HepG2 (cell line): Measurements from ENCODE around the gene C1orf74. TPM values are rescaled to one million over a fixed set of nuclear protein-coding genes. Genes with fewer than 3 reads are reported as not detected.

ENCODE experiments used
- ARID4A ChIP-seq: sonication (generic); formaldehyde crosslinking; IDR thresholded peaks from 2 replicates; pipeline ENCODE4 v1.5.0; 2020; ENCODE audit warnings: mild to moderate bottlenecking, missing genetic modification reagents, borderline replicate concordance
- ARNT2 ChIP-seq: sonication (generic); formaldehyde crosslinking; IDR thresholded peaks from 2 replicates; pipeline ENCODE4 v1.8.0; 2022; ENCODE audit warnings: mild to moderate bottlenecking, low read depth, missing genetic modification reagents, moderate library complexity
- CREB1 ChIP-seq, 2 experiments: fragments of 450-650 bp in 1 of 2; IDR thresholded peaks; 2 replicates each; pipeline ENCODE4 v1.6.1; 2016 to 2017; ENCODE audit warnings: control low read depth in 1 of 2, mild to moderate bottlenecking in 1 of 2, missing compliant biosample characterization in 1 of 2, missing genetic modification characterization in 1 of 2
- EZH2 ChIP-seq: conservative IDR thresholded peaks from 2 replicates; pipeline ENCODE4 v1.6.1; 2012; ENCODE audit warnings: mild to moderate bottlenecking, low read depth, low read length, moderate library complexity
- HNRNPL ChIP-seq: fragments of 200-400 bp; formaldehyde crosslinking; IDR thresholded peaks from 2 replicates; pipeline ENCODE4 v1.6.1; 2017; ENCODE audit warnings: mild to moderate bottlenecking, low read depth, low read length
- JARID2 ChIP-seq: sonication (generic); formaldehyde crosslinking; IDR thresholded peaks from 2 replicates; pipeline ENCODE4 v1.8.1; 2023; ENCODE audit warnings: missing genetic modification reagents, inconsistent platforms; ENCODE audit not compliant: insufficient replicate concordance
- KDM4B ChIP-seq: sonication (generic); formaldehyde crosslinking; IDR thresholded peaks from 2 replicates; pipeline ENCODE4 v1.4.0; 2020; ENCODE audit warnings: missing genetic modification reagents
- MAZ ChIP-seq, 2 experiments: sonication (generic) in 1 of 2; formaldehyde crosslinking in 1 of 2; IDR thresholded peaks; 2 replicates each; pipeline versions ENCODE4 v1.5.0 to v1.6.1; 2012 to 2020; ENCODE audit warnings: low read depth in 2 of 2, mild to moderate bottlenecking in 2 of 2, borderline replicate concordance in 1 of 2, improper control_type of control experiment in 1 of 2, low read length in 1 of 2, missing genetic modification reagents in 1 of 2, moderate library complexity in 1 of 2
- SETDB1 ChIP-seq: sonication (generic); formaldehyde crosslinking; IDR thresholded peaks from 2 replicates; pipeline ENCODE4 v1.5.1; 2020; ENCODE audit warnings: missing genetic modification reagents, mild to moderate bottlenecking, borderline replicate concordance
- SP140L ChIP-seq: sonication (generic); formaldehyde crosslinking; IDR thresholded peaks from 2 replicates; pipeline ENCODE4 v1.4.0; 2020; ENCODE audit warnings: missing genetic modification reagents, borderline replicate concordance
- TCF7 ChIP-seq: sonication (generic); IDR thresholded peaks from 2 replicates; pipeline ENCODE4 v1.6.1; 2016; ENCODE audit warnings: antibody characterized with exemption, low read depth
- ZNF280B ChIP-seq: sonication (generic); formaldehyde crosslinking; IDR thresholded peaks from 2 replicates; pipeline ENCODE4 v1.5.0; 2020; ENCODE audit warnings: missing genetic modification reagents, mild to moderate bottlenecking, borderline replicate concordance
- ZNF496 ChIP-seq: sonication (generic); formaldehyde crosslinking; IDR thresholded peaks from 2 replicates; pipeline ENCODE4 v1.8.1; 2023; ENCODE audit warnings: mild to moderate bottlenecking, moderate library complexity, missing genetic modification reagents; ENCODE audit not compliant: insufficient replicate concordance
- ZNF547 ChIP-seq: sonication (generic); formaldehyde crosslinking; IDR thresholded peaks from 2 replicates; pipeline ENCODE4 v1.5.1; 2020; ENCODE audit warnings: mild to moderate bottlenecking, missing genetic modification reagents
- ZNF577 ChIP-seq: sonication (generic); formaldehyde crosslinking; IDR thresholded peaks from 2 replicates; pipeline ENCODE4 v1.4.0; 2020; ENCODE audit warnings: mild to moderate bottlenecking, low read depth, missing genetic modification reagents, borderline replicate concordance
- ZNF616 ChIP-seq: sonication (generic); formaldehyde crosslinking; IDR thresholded peaks from 2 replicates; pipeline ENCODE4 v1.5.0; 2020; ENCODE audit warnings: low read depth, mild to moderate bottlenecking, missing genetic modification reagents
- ZNF781 ChIP-seq: sonication (generic); formaldehyde crosslinking; IDR thresholded peaks from 2 replicates; pipeline ENCODE4 v1.5.1; 2020; ENCODE audit warnings: borderline replicate concordance, mild to moderate bottlenecking, missing genetic modification reagents; ENCODE audit errors: not compliant biosample characterization
- polyA plus RNA-seq, 8 experiments: library from polyadenylated mRNA; depleted of rRNA in 3 of 8; stranded (reverse) in 7 of 8; unstranded in 1 of 8; fragments of >200 nt; fragmentation: Illumina TruSeq in 4 of 8; extraction: Trizol in 4 of 8; gene quantifications; 2 replicates each; pipeline versions ENCODE4 v1.2.1 to v1.2.3, GENCODE V29; 2011 to 2016; ENCODE audit warnings: low read depth in 4 of 8, missing spikeins in 1 of 8, mixed read lengths in 1 of 8; ENCODE audit not compliant: insufficient read depth in 1 of 8
- total RNA-seq, 5 experiments: library from RNA; depleted of rRNA; stranded (reverse); fragments of >200 nt; fragmentation: Illumina TruSeq; extraction: Trizol; gene quantifications; 2 replicates each; pipeline ENCODE4 v1.2.3, GENCODE V29; 2016; ENCODE audit warnings: low read depth in 1 of 5
- TF ChIP-seq, protein P1 (sequence below): IDR thresholded peaks from 2 replicates; pipeline ENCODE4 v1.6.1; 2012; ENCODE audit warnings: low read length, improper control_type of control experiment

C1orf74 gene
- total and polyA plus RNA-seq, 2 of the 13 experiments (the other 11 are each of a cell fraction or from before 2014, with no cell fraction given) = 0.33 to 0.71 TPM

DNA sequence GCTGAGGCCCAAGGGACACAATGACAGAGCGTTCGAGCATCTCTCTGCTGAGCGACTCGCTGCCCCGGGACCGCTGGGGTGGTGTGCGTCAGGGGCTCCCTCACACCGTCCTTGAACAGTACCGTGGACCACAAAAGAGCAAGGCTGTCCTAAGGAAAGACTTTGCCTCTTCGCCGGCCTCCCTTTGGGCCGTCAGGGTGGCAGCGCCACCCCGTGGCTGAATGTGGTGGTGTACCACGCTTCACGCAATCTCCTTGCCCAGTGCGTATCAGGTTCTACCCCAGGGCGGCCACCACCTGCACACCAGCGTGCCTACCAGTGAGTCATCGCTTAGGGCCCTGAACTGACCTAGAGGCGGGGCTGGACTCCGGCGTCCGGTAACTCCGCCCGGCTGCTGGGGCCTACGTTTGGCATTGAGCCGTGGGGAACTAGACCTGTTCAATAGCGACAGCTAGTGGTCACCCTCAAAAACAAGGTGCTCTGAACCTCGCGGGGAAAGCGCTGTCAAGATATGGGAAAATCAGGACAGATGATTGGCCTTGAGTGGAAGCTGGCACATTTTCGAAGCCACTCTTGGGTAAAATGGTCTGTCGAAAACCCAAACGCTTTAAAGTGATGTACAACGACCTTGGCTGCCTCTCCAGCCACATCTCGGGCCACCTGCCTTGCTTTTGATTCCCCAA is 36.6 kb downstream of the C1orf74 start (continued):
- TF ChIP-seq ZNF496 (CRISPR knock-in tag) (no peak), ZNF547 (CRISPR knock-in tag) (peak; percentile 55; the same call in 1 of the 2 replicates), ARID4A (CRISPR knock-in tag) (peak; percentile 43; the same call in 1 of the 2 replicates), SP140L (CRISPR knock-in tag) (no peak), MAZ (IDR thresholded peaks at IDR 0.05; ENCODE audit: borderline replicate concordance, low read depth, low read length) (no peak), MAZ (CRISPR knock-in tag; IDR thresholded peaks at IDR 0.05; ENCODE audit: low read depth) (no peak), SETDB1 (CRISPR knock-in tag) (no peak), KDM4B (CRISPR knock-in tag) (peak; percentile 73; the same call in 1 of the 2 replicates), ZNF781 (no peak), ZNF577 (CRISPR knock-in tag) (no peak), CREB1 (IDR thresholded peaks at IDR 0.05) (peak; percentile 57), CREB1 (CRISPR knock-in tag; IDR thresholded peaks at IDR 0.05) (peak; percentile 40; the same call in 1 of the 2 replicates), JARID2 (CRISPR knock-in tag) (no peak), HNRNPL (peak; percentile 79; the same call in 1 of the 2 replicates), ZNF616 (CRISPR knock-in tag) (no peak), ZNF280B (no peak), EZH2 (no peak), ARNT2 (CRISPR knock-in tag) (peak; percentile 76; the same call in 1 of the 2 replicates), TCF7 (no peak)
- TF ChIP-seq, protein P1, sequence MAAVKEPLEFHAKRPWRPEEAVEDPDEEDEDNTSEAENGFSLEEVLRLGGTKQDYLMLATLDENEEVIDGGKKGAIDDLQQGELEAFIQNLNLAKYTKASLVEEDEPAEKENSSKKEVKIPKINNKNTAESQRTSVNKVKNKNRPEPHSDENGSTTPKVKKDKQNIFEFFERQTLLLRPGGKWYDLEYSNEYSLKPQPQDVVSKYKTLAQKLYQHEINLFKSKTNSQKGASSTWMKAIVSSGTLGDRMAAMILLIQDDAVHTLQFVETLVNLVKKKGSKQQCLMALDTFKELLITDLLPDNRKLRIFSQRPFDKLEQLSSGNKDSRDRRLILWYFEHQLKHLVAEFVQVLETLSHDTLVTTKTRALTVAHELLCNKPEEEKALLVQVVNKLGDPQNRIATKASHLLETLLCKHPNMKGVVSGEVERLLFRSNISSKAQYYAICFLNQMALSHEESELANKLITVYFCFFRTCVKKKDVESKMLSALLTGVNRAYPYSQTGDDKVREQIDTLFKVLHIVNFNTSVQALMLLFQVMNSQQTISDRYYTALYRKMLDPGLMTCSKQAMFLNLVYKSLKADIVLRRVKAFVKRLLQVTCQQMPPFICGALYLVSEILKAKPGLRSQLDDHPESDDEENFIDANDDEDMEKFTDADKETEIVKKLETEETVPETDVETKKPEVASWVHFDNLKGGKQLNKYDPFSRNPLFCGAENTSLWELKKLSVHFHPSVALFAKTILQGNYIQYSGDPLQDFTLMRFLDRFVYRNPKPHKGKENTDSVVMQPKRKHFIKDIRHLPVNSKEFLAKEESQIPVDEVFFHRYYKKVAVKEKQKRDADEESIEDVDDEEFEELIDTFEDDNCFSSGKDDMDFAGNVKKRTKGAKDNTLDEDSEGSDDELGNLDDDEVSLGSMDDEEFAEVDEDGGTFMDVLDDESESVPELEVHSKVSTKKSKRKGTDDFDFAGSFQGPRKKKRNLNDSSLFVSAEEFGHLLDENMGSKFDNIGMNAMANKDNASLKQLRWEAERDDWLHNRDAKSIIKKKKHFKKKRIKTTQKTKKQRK = no peak
